Measurements from ENCODE around the gene NAAA. TPM values are rescaled to one million over a fixed set of nuclear protein-coding genes. Genes with fewer than 3 reads are reported as not detected.

Gene NAAA
- total and polyA plus RNA-seq, 7 experiments from 2014 or later = 36.9 to 103 (median 80.3) TPM

DNA sequence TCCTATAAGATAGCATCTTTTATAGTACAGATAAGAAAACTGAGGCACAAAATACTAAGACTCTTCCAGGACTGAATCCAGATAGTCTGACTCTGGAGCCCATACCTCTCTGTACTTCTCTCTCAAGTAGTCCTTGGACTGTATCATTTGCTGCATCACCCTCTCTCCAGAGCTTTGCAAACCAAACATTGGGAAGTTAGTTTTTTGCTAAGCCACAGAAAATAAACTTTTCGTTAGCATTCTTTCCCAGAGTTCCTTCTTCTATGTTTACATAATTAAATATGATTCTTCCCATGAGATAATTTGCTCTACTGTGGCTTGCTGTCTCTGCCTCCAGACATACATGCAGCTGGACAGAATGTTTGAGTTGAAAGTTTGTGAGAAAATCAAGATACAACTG, 60.5 kb downstream of the NAAA start:
- Histone ChIP-seq H3K9me3 (ENCODE audit: control insufficient read depth in 2 of 3, low read length in 3 of 3) (no peaks in the 10 kb centered on the region), H3K4me3 (ENCODE audit: low read length) (no peak overlapping the region), H3K27me3 (ENCODE audit: control insufficient read depth in 2 of 2, insufficient read depth in 2 of 2, low read length in 2 of 2) (no peaks in the 10 kb centered on the region), H3K36me3 (ENCODE audit: control insufficient read depth in 2 of 3, insufficient read depth in 3 of 3, low read length in 3 of 3) (no peaks in the 10 kb centered on the region), H3K4me1 (ENCODE audit: control insufficient read depth in 2 of 2, insufficient read depth in 2 of 2, low read length in 2 of 2) (no peaks in the 10 kb centered on the region), H3K27ac (ENCODE audit: low read depth, low read length) (no peak overlapping the region)
- no peak overlapping the region for H3K4me3 Mint-ChIP-seq
- peaks cover 0 to 5% (median 0%) of the 10 kb centered on the region in 5 donors for H3K36me3 Mint-ChIP-seq
- H3K27me3 Mint-ChIP-seq = peaks cover 0 to 11% (median 0%) of the 10 kb centered on the region in 5 donors
- no peaks in the 10 kb centered on the region for H3K4me1 Mint-ChIP-seq
- ATAC-seq (no peak), DNase-seq (no peak)
- no peaks in the 10 kb centered on the region for H3K9me3 Mint-ChIP-seq
- ChIA-PET CTCF (no interaction called here), POLR2A (no interaction called here)
- no peak overlapping the region for H3K27ac Mint-ChIP-seq
- intact Hi-C loops (cut with micrococcal nuclease) = no loop called here

DNA sequence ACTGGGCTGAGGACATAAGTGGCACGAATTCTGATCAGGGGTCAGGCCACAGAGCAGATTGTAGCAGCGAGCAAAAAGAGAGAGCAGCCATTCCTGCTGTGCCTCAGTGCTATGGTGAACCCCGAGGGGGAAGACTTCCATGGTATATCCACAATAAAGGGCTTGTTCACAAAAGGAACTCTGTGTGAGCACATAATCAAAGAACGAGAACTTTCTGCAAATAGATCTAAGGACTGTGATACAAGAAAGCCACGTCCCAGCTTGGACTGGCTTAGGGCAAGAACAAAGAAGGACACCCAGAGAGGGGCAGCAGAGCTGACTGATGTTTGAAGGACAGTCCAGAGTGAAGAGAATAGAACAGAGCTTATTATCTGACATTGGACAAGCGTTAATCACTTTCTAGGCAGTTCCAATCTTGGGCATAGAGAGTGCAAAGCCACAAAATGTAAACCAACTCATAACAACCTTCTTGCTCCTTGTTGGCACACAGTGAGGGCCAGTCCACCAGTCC, 62.5 kb downstream of the NAAA start:
- no peak for DNase-seq

DNA sequence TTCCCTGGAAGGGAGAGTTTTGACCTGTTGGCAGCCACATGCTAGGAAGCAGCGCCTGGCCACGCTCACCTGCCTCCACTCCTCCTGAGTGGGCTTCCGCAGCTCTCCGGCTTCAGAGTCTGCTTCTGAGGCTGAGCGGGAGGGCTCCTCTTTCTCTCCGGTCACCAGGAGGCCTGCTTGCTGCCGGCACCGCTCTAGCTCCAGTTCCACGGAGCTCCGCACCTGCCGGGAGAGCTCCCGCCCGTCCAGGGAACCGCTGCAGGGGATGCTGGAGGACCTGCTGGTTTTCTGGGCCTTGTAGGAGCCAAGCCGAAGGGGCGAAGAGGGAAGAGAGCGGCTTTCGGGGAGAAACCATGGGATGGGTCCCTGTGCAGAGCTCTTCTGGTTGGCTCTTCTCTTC, 64.6 kb downstream of the NAAA start:
- Mint-ChIP-seq H3K4me1 (no peaks in the 10 kb centered on the region), H3K27ac (no peak overlapping the region), H3K27me3 (peaks cover 0 to 16% (median 0%) of the 10 kb centered on the region in 5 donors), H3K9me3 (no peaks in the 10 kb centered on the region), H3K4me3 (no peak overlapping the region), H3K36me3 (no peaks in the 10 kb centered on the region)
- DNase-seq = no peak
- CTCF ChIA-PET = no interaction called here
- no peaks in the 10 kb centered on the region for H3K9me3 ChIP-seq (ENCODE audit: control insufficient read depth in 2 of 3, low read length in 3 of 3)
- H3K27ac ChIP-seq (ENCODE audit: low read depth, low read length) = no peak overlapping the region
- H3K36me3 ChIP-seq (ENCODE audit: control insufficient read depth in 2 of 3, insufficient read depth in 3 of 3, low read length in 3 of 3) = no peaks in the 10 kb centered on the region
- no peaks in the 10 kb centered on the region for H3K4me1 ChIP-seq (ENCODE audit: control insufficient read depth in 2 of 2, insufficient read depth in 2 of 2, low read length in 2 of 2)
- H3K27me3 ChIP-seq (ENCODE audit: control insufficient read depth in 2 of 2, insufficient read depth in 2 of 2, low read length in 2 of 2) = no peaks in the 10 kb centered on the region
- intact Hi-C loops (cut with micrococcal nuclease) = no loop called here
- ATAC-seq = no peak
- no peak overlapping the region for H3K4me3 ChIP-seq (ENCODE audit: low read length)
- POLR2A ChIA-PET = no interaction called here

More for the DNA sequence above, 62.5 kb downstream of the NAAA start:
- no peak overlapping the region for H3K27ac Mint-ChIP-seq
- H3K27me3 ChIP-seq (ENCODE audit: control insufficient read depth in 2 of 2, insufficient read depth in 2 of 2, low read length in 2 of 2) = no peaks in the 10 kb centered on the region
- ChIA-PET POLR2A (no interaction called here), CTCF (no interaction called here)
- H3K27ac ChIP-seq (ENCODE audit: low read depth, low read length) = no peak overlapping the region
- intact Hi-C loops (cut with micrococcal nuclease) = no loop called here
- H3K4me3 Mint-ChIP-seq = no peak overlapping the region
- no peaks in the 10 kb centered on the region for H3K4me1 ChIP-seq (ENCODE audit: control insufficient read depth in 2 of 2, insufficient read depth in 2 of 2, low read length in 2 of 2)
- no peaks in the 10 kb centered on the region for H3K9me3 ChIP-seq (ENCODE audit: control insufficient read depth in 2 of 3, low read length in 3 of 3)
- H3K4me1 Mint-ChIP-seq = no peaks in the 10 kb centered on the region
- H3K36me3 Mint-ChIP-seq = peaks cover 0 to 5% (median 0%) of the 10 kb centered on the region in 5 donors
- H3K4me3 ChIP-seq (ENCODE audit: low read length) = no peak overlapping the region
- H3K36me3 ChIP-seq (ENCODE audit: control insufficient read depth in 2 of 3, insufficient read depth in 3 of 3, low read length in 3 of 3) = no peaks in the 10 kb centered on the region
- no peak for ATAC-seq
- no peaks in the 10 kb centered on the region for H3K9me3 Mint-ChIP-seq
- H3K27me3 Mint-ChIP-seq = peaks cover 0 to 11% (median 0%) of the 10 kb centered on the region in 5 donors

DNA sequence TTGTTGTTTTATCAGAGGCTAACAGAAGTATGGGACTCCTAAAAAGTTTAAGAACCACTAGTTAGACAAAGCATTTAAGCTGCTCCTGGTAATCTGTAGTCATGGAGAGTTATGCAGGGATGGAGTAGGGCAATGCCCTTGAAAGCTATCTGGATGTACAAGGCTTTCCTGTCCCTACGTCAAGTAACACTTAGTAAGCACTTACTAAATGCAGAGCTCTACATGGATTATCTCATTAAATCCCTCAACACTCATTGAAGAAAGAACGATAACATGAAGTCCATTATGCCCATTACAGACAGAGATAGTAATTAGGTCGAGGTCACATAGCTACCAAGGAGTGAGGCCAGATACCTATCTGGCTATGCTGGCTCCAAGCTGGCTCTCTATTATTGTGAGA, 71.7 kb downstream of the NAAA start:
- no peak overlapping the region for H3K4me3 ChIP-seq (ENCODE audit: low read length)
- no peaks in the 10 kb centered on the region for H3K9me3 ChIP-seq (ENCODE audit: control insufficient read depth in 2 of 3, low read length in 3 of 3)
- no peak overlapping the region for H3K27ac ChIP-seq (ENCODE audit: low read depth, low read length)
- H3K27me3 Mint-ChIP-seq = peaks cover 0 to 23% (median 0%) of the 10 kb centered on the region in 5 donors
- no peaks in the 10 kb centered on the region for H3K27me3 ChIP-seq (ENCODE audit: control insufficient read depth in 2 of 2, insufficient read depth in 2 of 2, low read length in 2 of 2)
- DNase-seq (no peak), ATAC-seq (no peak)
- H3K4me3 Mint-ChIP-seq = no peak overlapping the region
- H3K36me3 ChIP-seq (ENCODE audit: control insufficient read depth in 2 of 3, insufficient read depth in 3 of 3, low read length in 3 of 3) = no peaks in the 10 kb centered on the region
- no peaks in the 10 kb centered on the region for H3K36me3 Mint-ChIP-seq
- ChIA-PET CTCF (interaction anchor here (0.7 kb wide), 1 partner anchor 250 kb away, joined by 3 read pairs; no protein-coding TSS in a partner anchor), POLR2A (no interaction called here)
- intact Hi-C loops (cut with micrococcal nuclease) = no loop called here
- H3K4me1 Mint-ChIP-seq = no peaks in the 10 kb centered on the region
- no peaks in the 10 kb centered on the region for H3K9me3 Mint-ChIP-seq
- H3K4me1 ChIP-seq (ENCODE audit: control insufficient read depth in 2 of 2, insufficient read depth in 2 of 2, low read length in 2 of 2) = no peaks in the 10 kb centered on the region
- H3K27ac Mint-ChIP-seq = no peak overlapping the region

DNA sequence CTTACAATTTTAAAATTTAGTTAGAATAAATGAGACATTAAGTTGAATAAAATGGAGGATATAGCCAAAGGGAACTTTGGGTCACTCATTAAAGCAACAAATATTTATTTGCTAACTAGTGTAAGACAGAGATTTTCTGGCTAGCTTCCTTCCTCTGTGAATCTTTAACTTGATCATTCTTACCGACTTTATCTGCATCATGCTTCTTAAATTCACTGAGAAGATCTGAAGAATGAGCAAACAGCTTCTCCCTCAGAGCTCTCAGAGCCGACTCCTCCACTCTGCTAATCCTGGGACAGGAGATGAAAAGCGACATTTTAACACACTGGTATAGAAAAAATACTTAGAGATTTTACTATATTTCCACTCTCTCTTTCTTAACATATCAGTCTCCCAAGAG, 73.7 kb downstream of the NAAA start:
- Histone ChIP-seq H3K27me3 (ENCODE audit: control insufficient read depth in 2 of 2, insufficient read depth in 2 of 2, low read length in 2 of 2) (no peaks in the 10 kb centered on the region), H3K27ac (ENCODE audit: low read depth, low read length) (no peak overlapping the region), H3K9me3 (ENCODE audit: control insufficient read depth in 2 of 3, low read length in 3 of 3) (no peaks in the 10 kb centered on the region), H3K4me1 (ENCODE audit: control insufficient read depth in 2 of 2, insufficient read depth in 2 of 2, low read length in 2 of 2) (no peaks in the 10 kb centered on the region), H3K36me3 (ENCODE audit: control insufficient read depth in 2 of 3, insufficient read depth in 3 of 3, low read length in 3 of 3) (no peaks in the 10 kb centered on the region), H3K4me3 (ENCODE audit: low read length) (no peak overlapping the region)
- ChIA-PET CTCF (no interaction called here), POLR2A (no interaction called here)
- ATAC-seq (no peak), DNase-seq (no peak)
- H3K36me3 Mint-ChIP-seq = no peaks in the 10 kb centered on the region
- H3K9me3 Mint-ChIP-seq = no peaks in the 10 kb centered on the region
- H3K27me3 Mint-ChIP-seq = peaks cover 0 to 20% (median 0%) of the 10 kb centered on the region in 5 donors
- no peaks in the 10 kb centered on the region for H3K4me1 Mint-ChIP-seq
- intact Hi-C loops (cut with micrococcal nuclease) = no loop called here
- no peak overlapping the region for H3K27ac Mint-ChIP-seq
- no peak overlapping the region for H3K4me3 Mint-ChIP-seq

Other genes with a start within 250 kb of the NAAA start
- gene USO1, start 216.4 kb downstream of the NAAA start, total RNA-seq = 10 to 100 TPM; 17.8 to 54.8 (median 35.0) TPM
- 10 to 100 TPM; 23.8 to 27.4 TPM for gene USO1, start 216.4 kb downstream of the NAAA start, polyA plus RNA-seq
- 1 to 10 TPM in 2 of 5 experiments, under 1 TPM in 3; 0.07 to 1.5 (median 0.17) TPM for gene PPEF2, start 38.6 kb downstream of the NAAA start, total RNA-seq
- gene PPEF2, start 38.6 kb downstream of the NAAA start, polyA plus RNA-seq = not detected
- gene SDAD1, start 49.9 kb upstream of the NAAA start, total RNA-seq = 10 to 100 TPM; 32.6 to 65.1 (median 52.9) TPM
- gene SDAD1, start 49.9 kb upstream of the NAAA start, polyA plus RNA-seq = 100 to 1,000 TPM in 1 of 2 donors, 10 to 100 TPM in 1; 96.6 to 118 TPM
- not detected for gene CXCL9, start 66.5 kb upstream of the NAAA start, total RNA-seq
- not detected for gene CXCL9, start 66.5 kb upstream of the NAAA start, polyA plus RNA-seq
- 1 to 10 TPM in 1 of 5 experiments, under 1 TPM in 1, not detected in 3; 0.32 to 2.3 TPM for gene CXCL10, start 82.5 kb upstream of the NAAA start, total RNA-seq
- not detected for gene CXCL10, start 82.5 kb upstream of the NAAA start, polyA plus RNA-seq
- not detected for gene CXCL11, start 95.1 kb upstream of the NAAA start, total RNA-seq
- gene CXCL11, start 95.1 kb upstream of the NAAA start, polyA plus RNA-seq = not detected
- gene ART3, start 133.7 kb upstream of the NAAA start, total RNA-seq = not detected
- not detected for gene ART3, start 133.7 kb upstream of the NAAA start, polyA plus RNA-seq
- gene NUP54, start 207.4 kb upstream of the NAAA start, total RNA-seq = 10 to 100 TPM; 51.1 to 82.0 (median 65.5) TPM
- gene NUP54, start 207.4 kb upstream of the NAAA start, polyA plus RNA-seq = 10 to 100 TPM; 46.0 to 53.8 TPM